ENCODE measurements around the gene FHL5.
"Not testable (repeated sequence)": the region's sequence is repeated elsewhere in the genome, so short reads cannot be mapped to it uniquely, and the experiment has no call there.

FHL5 gene, protein sequence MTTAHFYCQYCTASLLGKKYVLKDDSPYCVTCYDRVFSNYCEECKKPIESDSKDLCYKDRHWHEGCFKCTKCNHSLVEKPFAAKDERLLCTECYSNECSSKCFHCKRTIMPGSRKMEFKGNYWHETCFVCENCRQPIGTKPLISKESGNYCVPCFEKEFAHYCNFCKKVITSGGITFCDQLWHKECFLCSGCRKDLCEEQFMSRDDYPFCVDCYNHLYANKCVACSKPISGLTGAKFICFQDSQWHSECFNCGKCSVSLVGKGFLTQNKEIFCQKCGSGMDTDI

DNA sequence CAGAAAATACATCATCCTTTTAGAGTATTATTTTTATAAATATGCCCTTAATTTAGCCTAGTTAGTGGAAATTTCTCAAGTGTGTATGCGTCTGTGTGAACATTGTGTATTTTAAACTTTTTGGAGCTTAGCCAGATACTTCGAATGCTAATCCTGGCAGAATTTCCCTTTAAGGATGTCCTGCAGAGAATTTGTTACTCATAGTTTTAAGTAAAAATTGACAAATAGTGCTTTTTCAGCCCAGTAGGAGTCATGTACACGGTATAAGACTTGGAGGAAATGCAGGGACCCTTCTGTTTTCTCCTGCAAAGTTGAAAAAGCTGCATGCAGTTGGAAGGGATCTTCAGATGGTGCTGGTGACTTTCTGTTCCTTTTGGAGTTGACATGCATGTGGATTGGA lies at the start of gene FHL5:
Gene FHL5 (plus strand): TSS at position 243 of the 400 bp plus-strand sequence. CDS start 40,486 bp downstream, outside the sequence.
- DNase-seq = no peak

DNA sequence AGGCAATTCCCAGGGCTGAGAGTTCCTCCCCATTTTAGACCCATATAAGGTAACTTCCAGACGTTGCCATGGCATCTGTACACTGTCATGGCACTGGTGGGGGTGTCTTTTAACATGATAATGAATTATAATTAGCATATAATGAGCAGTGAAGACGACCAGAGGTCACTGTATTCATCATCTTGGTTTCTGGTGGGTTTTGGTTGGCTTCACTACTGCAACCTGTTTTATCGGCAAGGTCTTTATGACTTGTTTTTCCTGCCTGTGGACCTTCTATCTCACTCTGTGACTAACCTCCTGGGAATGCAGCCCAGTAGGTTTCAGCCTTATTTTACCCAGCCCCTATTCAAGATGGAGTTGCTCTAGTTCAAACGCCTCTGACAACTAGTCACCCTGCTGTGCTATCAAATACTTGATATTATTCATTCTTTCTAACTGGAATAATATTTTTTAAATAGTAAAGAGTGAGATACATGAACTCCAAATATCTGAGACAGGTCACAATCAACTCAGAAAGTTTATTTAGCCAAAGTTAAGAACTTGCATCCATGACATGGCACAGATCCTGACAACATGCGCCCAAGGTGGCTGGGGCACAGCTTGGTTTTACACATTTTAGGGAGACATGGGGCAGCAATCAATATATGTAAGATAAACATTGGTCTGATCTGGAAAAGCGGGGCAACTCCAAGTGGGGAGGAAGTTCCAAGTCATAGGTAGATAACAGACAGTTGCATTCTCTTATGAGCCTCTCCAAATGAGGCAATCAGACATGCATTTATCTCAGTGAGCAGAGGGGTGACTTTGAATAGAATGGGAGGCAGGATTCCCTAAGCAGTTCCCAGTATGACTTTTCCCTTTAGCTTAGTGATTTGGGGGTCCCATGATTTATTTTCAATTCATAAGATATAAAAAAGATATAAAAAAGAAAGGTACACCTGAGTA lies 42.5 kb upstream of the FHL5 start:
- no peak for DNase-seq

DNA sequence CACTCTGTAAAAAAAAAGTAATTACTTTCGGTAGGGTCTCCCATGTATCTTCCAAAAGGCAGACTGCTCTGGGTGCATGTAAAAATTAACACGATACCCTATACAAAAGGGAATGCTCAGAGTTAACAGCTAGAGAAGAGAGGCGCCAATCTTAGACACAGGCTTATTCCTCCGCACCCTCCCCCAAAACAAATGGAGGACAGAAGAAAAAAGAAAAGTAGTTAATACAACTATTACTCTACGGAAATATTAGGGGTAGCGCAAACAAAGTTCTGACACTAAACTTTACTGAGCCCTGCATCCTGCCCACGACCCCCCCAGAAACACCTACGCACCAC lies 41.7 kb upstream of the FHL5 start:
- DNase-seq = no peak

DNA sequence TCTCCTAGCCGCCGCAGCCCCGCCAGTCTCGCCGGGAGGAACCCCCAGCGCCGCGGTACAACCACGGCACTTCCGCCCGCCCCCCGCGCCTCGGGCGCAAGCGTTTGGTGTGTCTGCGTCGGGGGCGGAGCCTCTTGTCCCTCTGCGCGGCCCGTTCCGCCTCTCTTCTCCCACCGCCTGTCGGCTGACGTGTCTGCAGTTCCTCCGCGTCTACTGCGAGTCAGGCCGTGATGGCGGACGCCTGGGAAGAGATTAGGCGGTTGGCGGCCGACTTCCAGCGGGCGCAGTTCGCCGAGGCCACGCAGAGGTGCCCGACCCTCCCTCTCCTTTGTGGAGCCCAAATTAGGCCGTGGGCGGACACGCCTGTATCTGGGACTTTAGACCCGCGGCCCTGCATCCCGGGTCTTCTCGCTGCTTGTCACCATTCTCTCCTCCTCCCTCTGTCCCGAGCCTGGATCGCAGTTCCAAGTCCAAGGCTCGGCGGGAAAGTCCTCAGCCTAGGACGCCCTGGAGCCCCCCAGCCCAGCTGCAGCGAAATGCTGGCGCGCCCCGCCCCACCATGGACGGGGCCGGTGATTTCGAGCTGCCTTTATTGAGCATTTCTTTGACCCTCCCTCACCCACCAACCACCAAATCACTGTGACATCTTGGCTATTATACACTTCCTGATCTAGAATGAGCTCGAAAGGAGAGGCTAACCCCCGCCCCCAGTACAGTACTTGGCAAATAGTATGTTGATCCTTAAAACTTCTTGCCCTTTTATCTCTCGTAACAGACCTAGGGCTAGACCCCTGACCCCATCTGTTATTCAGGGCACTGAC lies 41.1 kb upstream of the FHL5 start, which contains the start of gene UFL1:
Gene UFL1 (plus strand): TSS at position 163 of the 821 bp plus-strand sequence. CDS start 68 bp downstream, at position 231.
- peak; percentile 96 for DNase-seq

DNA sequence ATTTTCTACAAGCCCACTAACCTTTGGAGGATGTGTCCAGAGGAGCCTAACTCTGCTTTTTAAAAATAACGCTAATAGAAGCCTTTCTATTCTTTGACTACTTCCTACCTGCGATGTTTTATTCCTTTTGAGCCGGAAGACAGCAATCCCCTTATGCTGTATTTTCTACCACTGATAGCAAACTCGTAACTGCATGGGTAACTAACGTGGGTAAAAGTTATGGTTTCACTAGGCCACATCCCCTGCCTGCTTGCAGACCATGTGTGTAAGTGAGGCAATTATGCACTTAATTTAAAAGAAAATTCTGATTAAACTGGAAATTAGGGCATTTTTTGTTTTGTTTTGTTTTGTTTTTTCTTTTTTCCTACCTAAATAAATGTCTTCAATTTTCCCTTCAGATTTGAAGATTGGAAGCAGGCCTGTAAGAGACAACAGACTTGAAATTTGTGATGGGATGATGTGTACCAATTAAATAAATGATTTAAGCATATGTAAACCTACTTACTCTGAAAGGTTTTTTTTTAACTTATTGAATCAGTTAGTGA lies 40.4 kb upstream of the FHL5 start:
- no peak for DNase-seq

DNA sequence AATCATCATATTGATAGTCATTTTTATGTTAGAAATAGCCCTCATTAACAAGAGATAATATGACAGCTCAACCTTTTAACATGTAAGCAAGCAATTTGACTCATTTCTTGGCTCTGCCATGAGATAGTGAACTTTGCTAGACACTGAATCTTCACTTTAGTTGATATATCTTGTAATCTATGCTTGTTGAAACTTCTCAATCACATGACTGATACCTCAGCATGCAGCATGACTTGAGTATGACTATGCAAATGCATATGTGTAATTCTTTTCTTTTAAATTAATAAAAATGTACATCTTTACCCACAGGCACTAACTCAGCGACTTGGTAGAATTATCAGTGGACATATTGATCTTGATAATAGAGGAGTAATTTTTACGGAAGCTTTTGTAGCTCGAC lies 34.7 kb upstream of the FHL5 start:
- no peak for DNase-seq

DNA sequence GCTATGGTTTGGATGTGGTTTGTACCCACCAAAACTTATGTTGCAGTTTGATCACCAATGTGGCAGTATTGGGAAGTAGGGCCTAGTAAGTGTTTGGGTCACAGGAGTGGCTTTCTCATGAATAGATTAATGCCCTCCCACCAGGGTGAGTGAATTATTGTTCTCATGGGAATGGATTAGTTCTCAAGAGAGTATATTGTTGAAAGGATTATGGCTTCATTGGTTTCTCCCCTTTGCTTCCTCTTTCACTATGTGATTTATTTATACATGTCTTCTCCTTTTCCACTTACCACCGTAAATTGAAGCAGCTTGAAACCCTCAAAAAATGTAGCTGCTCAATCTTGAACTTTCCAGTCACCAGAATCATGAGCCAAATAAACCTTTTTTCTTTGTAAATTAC lies 30.5 kb upstream of the FHL5 start:
- no peak for DNase-seq

DNA sequence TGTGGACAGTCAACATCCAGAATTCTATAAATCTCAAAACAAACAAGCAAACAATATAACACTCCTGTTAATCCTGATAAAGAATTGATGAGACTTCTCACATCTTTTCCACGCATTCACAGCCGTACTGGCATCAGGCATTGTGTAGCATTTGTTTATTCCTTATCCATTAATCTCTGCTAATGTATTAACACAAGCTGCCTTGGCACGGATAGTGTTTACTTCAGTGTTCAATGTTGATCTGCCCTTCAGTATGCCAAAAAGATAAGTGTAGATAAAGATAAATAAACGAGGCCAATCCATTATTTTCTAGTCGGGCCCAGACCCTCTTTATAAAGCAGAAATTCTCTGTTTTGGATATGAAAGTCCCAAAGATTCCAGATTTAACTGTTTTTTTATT lies 25.2 kb upstream of the FHL5 start:
- DNase-seq = peak; percentile 35

DNA sequence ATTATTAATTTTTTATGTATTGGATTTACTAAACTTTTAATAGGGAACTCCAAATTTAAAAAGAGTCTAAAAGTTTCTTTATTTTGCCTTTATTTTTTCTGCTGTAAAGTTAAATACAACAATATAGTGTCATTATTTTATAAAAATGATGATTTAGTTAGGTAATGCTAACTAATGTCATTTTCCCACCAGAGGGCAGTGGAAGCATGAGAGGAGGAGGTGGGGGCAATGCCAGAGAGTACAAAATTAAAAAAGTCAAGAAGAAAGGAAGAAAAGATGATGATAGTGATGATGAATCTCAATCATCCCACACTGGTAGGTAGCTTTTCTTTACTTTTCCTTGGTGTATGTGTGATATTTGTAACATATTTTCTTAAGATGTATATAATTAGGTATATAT lies 20.2 kb upstream of the FHL5 start:
- DNase-seq = no peak

DNA sequence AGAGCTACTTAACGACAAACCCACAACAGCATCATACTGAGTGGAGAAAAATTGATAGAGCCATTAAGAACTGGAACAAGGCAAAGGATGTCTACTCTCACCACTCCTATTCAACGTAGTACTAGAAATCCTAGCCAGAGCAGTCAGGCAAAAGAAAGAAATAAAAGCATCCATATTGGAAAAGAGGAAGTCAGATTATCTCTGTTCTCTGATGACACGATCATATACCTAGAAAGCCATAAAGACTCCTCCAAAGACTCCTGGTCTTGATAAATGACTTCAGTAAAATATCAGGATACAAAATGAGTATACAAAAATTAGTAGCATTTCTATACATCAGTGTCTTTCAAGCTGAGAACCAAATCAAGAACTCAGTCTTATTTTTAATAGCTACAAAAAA lies 17.0 kb upstream of the FHL5 start:
- DNase-seq = no peak

DNA sequence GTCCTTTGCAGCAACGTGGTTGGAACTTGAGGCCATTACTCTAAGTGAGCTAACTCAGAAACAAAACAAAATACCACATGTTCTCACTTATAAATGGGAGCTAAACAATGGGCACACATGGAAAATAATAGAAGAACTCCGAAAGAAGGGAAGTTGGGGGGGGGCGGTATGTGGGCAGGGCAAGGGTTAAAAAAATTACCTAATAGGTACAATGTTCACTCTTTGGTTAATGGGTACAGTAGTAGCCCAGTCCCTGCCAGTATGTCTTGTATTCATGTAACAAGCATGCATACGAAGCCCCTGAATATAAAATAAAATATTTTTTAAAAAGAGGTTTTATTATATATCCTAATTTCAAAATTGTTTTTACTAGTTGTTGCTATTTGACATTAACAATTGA lies 15.3 kb upstream of the FHL5 start:
- no peak for DNase-seq

DNA sequence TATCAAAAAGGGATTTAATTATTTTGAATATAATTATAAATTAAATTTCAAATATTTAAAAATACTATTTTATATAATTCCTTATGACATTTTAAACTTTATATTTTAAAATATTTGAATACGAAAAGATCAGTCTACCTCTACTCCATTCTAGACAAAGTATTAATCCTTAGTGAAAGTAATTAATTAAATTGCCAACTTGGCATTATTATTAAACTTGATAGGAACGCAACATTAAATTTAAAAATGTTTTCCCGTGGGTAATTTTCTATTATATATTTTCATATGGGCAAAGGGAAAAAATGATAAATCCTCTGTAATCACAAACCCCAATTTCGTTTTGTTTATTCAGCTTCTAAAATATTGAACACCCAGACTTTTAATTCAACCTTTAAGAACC lies 8.4 kb upstream of the FHL5 start:
- DNase-seq = no peak

DNA sequence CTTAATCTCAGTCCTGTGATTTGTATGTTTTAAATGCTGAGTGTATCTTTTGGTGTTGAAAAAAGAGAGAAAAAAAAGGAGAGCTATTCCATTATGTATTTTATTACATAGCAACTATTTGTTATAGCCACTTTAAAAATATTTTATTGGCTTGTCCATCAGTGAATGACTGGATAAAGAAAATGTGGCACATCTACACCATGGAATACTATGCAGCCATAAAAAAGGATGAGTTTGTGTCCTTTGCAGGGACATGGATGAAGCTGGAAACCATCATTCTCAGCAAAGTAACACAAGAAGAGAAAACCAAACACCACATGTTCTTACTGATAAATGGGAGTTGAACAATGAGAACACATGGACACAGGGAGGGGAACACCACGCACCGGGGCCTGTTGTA lies 3.2 kb upstream of the FHL5 start:
- DNase-seq = not testable (repeated sequence)

DNA sequence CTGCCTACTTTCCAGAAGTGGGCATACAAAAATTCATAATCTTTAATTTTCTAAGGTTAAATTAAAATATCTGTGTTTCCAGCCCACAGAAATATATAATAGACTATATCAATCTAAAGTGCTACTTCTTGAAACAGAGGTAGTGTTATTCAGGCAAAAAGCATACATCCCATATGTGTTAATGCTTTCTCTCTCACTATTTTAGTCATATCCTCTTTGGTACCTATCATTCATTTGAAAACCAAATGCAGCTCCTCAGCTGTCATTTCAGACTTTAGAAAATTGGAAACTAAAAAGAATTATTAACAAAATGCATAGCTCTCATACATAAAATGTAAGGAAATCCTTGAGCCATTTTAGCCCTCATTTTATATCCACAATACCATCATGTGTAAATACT lies 925 bp downstream of the FHL5 start:
- no peak for DNase-seq

DNA sequence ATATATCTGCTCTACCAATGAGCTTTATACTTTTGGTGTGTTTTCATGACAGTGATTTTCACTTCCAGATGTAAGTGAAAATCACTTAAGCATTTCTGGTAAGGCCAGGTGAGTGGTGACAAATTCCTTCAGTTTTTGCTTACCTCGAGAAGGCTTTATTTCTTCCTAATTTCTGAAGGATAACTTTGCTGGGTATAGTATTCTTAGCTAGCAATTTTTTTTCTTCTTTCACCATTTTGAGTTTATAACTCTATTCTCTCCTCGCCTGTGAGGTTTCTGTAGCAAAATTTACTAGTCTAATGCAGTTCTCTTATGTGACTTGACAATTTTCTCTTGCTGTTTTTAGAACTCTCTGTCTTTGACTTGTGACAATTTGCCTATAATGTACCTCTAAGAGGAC lies 7.1 kb downstream of the FHL5 start:
- no peak for DNase-seq

DNA sequence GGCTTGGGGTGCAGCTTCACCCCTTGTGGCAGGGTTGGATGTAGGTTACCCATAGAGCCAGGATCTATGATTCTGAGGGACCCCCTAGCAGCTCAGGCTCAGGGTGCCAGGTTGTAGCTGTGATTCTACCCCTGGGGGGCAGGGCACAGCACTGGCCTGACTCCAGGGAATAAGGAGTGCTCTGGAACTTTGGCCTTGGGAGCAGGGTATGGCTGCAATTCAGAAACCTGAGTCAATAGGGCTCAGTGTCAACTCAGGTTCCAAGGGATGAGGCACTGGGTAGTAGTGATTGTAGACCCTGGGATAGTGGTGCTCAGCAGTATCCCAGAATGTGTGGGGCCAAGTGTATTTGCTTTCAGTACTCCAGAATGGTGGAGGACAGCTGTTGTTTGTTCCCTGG lies 8.6 kb downstream of the FHL5 start:
- DNase-seq = no peak

DNA sequence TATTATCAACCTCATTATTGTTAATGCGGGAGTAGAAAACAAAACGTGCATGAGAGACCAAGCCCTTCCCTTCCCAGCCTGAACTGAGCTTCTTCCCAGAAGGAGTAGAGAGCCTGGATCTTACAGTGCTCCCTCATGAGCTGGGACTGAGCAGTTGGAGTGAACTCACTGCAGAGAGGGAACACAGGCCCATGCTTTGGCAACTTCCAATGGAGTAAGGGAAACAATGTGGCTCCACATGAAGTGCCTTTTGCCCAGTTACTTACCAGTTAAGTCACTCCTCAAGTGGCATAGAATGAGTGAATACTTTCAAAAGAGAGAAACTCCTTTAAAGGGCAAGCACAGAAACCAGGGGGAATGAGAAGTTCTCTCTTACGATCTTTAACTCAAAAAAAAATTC lies 12.4 kb downstream of the FHL5 start:
- DNase-seq = no peak

DNA sequence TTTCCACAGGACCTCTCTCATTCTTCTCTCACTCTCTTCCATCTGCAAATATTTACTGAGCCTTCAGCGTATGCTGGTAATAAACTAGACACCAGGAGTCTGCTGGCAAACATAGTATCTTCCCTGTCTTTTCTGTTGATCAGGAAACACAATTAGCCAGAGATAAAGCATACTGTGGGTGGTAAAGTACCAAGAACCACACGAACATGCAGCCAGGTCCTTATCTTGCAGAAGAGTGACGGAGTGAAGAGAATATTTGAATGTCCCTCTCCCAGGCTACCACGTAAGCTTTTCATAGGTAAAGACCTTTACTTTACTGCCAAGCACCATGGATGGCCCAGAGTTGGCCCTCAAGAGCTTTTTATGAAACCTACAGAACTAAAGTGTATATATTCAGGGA lies 13.3 kb downstream of the FHL5 start:
- no peak for DNase-seq

DNA sequence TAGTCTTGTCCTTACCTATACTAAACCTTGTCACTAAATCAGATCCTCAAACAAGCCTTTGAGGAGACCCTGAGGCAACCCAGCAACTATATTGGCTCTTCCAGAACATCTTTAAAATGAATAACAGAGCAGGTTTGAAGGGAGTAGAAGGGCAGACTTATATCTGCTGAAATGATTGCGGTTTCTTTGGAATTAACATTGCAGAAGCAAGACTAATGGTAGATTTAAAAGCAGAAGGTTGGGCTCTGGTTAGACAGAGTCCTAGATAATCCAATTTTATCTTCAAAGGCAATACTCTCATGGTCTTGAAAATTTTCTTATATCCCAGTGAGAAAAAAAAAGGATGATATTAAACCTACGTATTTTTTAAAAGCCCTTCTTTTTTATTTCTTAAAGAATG lies 19.1 kb downstream of the FHL5 start:
- no peak for DNase-seq

DNA sequence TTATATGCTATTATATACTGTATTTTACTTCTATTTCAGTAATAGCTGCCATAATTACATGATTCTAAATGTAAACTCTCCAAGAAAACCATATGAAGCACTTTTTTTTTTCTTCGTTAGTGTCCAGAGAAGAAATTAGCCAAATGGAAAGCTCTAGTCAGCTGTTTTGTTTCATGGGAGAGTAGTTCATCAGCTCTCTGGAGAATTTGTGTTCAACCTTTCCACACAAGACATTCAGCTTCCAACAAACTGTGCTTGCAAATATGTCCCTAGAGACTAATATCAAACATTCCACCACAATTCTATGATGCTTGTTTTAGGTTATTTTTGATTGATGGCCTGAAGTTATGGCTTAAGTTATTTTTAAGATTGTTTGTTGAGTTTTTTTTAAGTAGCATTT lies 19.5 kb downstream of the FHL5 start:
- no peak for DNase-seq

DNA sequence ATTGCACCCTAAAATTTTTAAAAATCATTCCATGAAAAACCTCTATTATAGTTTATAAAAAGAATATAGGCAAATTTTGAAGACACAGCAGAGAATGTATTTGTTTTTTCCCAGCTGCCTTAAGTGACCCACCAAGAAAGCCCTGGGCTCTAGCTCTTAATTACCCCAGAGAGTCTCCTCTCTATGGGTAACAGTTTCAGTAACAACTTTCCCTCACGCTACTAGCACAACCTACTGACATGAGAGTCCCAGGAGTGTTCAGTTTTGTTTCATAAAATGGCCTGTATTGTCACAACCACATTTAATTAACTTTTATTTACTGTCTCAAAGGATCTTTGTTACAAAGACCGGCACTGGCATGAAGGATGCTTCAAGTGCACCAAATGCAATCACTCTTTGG lies 41.5 kb downstream of the FHL5 start:
- no peak for DNase-seq

DNA sequence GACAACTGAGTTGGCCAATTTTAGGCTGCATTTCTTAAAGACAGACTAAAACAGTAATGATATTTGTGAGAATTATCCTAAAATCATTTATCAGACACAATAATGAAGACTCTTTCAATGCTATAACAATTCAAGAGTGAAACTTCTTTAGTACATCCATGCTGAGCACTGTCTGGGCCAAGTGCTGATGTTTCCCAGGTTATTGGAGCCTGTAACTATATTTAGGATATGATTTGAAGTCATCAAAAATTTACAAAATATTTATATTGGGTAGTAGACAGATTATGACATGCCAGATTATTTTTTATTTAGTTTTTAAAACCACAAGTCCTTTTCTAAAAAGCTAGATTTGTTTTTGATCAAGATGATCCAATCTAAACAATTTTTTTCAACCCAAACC lies 45.1 kb downstream of the FHL5 start:
- no peak for DNase-seq

DNA sequence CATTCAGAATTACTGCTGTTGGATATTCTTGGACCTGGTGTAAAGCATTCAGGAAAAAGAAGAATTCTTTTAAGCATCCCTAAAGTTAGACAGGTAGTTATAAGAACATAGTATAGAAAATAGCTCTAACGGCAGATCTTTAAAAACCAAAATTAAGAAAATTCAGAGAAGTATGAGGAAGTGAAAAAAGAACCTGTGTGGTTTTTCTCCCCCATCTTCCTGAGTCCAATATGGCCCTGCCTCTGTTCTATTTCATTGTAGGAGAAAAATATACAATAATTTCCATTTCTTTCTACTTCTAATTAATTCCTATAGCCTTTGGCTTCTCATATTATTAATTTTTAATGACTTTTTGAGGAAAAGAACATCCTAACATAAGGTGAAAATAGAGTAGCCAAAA lies 47.1 kb downstream of the FHL5 start:
- no peak for DNase-seq

Data from NCI-H774 (cell line).